Spinal cord (tissue), 10 donors: ENCODE measurements around the gene EFNA5. TPM values are rescaled to one million over a fixed set of nuclear protein-coding genes. Genes with fewer than 3 reads are reported as not detected.

Source experiments
- DNase-seq, 6 donors: peaks; one replicate each; pipeline versions ENCODE4 v3.0.0 to v3.0.0-alpha.2; 2013 to 2015; ENCODE audit warnings: low spot score in 6 of 6, low read depth in 4 of 6
- H3K27ac ChIP-seq: one replicate; pipeline ENCODE4 v1.5.1; 2013; ENCODE audit warnings: low read depth, low read length, control low read depth
- H3K27me3 ChIP-seq: one replicate; pipeline ENCODE4 v1.6.1; 2013; ENCODE audit warnings: low read length; ENCODE audit not compliant: control insufficient read depth, insufficient read depth
- H3K36me3 ChIP-seq: one replicate; pipeline ENCODE4 v1.6.1; 2013; ENCODE audit warnings: low read length; ENCODE audit not compliant: control insufficient read depth, insufficient read depth
- H3K4me1 ChIP-seq: one replicate; pipeline ENCODE4 v1.6.1; 2013; ENCODE audit warnings: low read length; ENCODE audit not compliant: control insufficient read depth, insufficient read depth
- H3K4me3 ChIP-seq: one replicate; pipeline ENCODE4 v1.5.1; 2013; ENCODE audit warnings: low read depth, low read length, control low read depth
- H3K9me3 ChIP-seq: one replicate; pipeline ENCODE4 v1.6.1; 2013; ENCODE audit warnings: low read length; ENCODE audit not compliant: control insufficient read depth, insufficient read depth
- WGBS: methylation state at CpG from one replicate; pipeline ENCODE4 v1.1.5; 2013; ENCODE audit warnings: missing lambda C conversion rate; ENCODE audit not compliant: insufficient coverage; 5-methylcytosine and 5-hydroxymethylcytosine counted together
- polyA plus RNA-seq, 2 donors: library from polyadenylated mRNA; unstranded; fragments of 120-200 nt; gene quantifications; one replicate each; pipeline ENCODE4 v1.2.1, GENCODE V29; 2013; ENCODE audit not compliant: insufficient read length in 2 of 2
- total RNA-seq, 2 donors: library from RNA; depleted of rRNA in 1 of 2; stranded (reverse); fragments of 120-200 nt in 1 of 2; fragments of >200 nt in 1 of 2; gene quantifications; one replicate each; pipeline versions ENCODE4 v1.2.3 to v1.2.4, GENCODE V29; 2013 to 2014
- donor health status: healthy.

Gene EFNA5
- total and polyA plus RNA-seq, 4 donors, result 11.7 to 17.7 (median 17.1) TPM

DNA sequence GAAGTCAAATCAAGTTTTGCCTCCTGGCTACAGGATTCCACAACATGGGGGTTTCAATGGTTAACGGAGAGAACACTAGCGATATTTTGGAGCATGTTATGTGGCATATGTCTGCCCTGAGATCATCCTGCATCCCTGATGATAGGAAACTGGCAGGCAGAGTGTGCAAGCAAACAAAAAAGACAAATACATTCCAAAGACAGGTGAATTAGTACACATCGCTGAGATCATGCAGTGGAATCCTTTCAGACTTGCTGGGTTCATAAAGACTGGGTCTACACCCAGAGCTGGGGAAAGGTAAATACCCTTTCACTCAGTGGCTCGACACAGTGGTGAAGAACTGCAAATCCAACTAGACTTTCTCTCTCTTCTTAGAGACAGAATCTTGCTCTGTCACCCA, 286.5 kb downstream of the EFNA5 start:
- 63% methylated on average over 3 of the region's 4 CpGs for WGBS
- H3K27me3 ChIP-seq, result no peaks in the 10 kb centered on the region
- no peaks in the 10 kb centered on the region for H3K36me3 ChIP-seq
- no peak overlapping the region for H3K4me3 ChIP-seq
- H3K4me1 ChIP-seq, result no peaks in the 10 kb centered on the region
- H3K9me3 ChIP-seq, result no peaks in the 10 kb centered on the region
- H3K27ac ChIP-seq, result no peak overlapping the region
- no peak for DNase-seq

DNA sequence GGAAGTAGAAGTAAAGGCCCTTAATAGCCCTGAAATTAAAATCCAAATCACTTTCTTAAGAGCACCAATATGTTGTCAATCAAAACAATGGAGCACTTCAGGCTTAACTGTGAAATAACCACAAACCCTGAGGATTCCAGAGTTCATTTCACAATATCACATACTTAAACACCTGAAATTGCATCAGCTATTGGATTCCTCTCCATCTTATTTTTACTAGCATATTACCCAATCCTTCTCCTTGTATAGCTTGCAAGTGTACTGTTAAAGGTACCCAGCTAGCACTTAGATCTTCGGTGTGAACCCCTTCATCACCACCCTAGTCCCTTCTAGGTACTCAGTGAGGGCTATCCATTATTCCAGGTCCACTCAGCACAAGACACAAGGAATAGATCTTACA, 287.3 kb downstream of the EFNA5 start:
- H3K36me3 ChIP-seq, result no peaks in the 10 kb centered on the region
- H3K4me3 ChIP-seq, result no peak overlapping the region
- no CpG with 5 or more reads among the region's 1 CpG for WGBS
- H3K9me3 ChIP-seq, result no peaks in the 10 kb centered on the region
- H3K4me1 ChIP-seq, result no peaks in the 10 kb centered on the region
- H3K27me3 ChIP-seq, result no peaks in the 10 kb centered on the region
- no peak overlapping the region for H3K27ac ChIP-seq
- no peak for DNase-seq

GRCh38 chr5:107381189-107381856, 289.4 kb downstream of the EFNA5 start:
- H3K27me3 ChIP-seq, result no peaks in the 10 kb centered on the region
- no peak overlapping the region for H3K27ac ChIP-seq
- 72% methylated on average over 11 of the region's 13 CpGs for WGBS
- no peaks in the 10 kb centered on the region for H3K36me3 ChIP-seq
- no peak overlapping the region for H3K4me3 ChIP-seq
- no peaks in the 10 kb centered on the region for H3K4me1 ChIP-seq
- peak in 2 of 6 donors; percentile 41 to 76 for DNase-seq
- no peaks in the 10 kb centered on the region for H3K9me3 ChIP-seq

GRCh38 chr5:107380654-107381053, 290.1 kb downstream of the EFNA5 start:
- WGBS, result 95% methylated on average over 4 of the region's 10 CpGs
- DNase-seq, result peak in 1 of 6 donors; percentile 47
- Histone ChIP-seq H3K36me3 (no peaks in the 10 kb centered on the region), H3K4me1 (no peaks in the 10 kb centered on the region), H3K9me3 (no peaks in the 10 kb centered on the region), H3K27ac (no peak overlapping the region), H3K27me3 (no peaks in the 10 kb centered on the region), H3K4me3 (no peak overlapping the region)

- no peak overlapping the region for H3K27ac ChIP-seq
- H3K9me3 ChIP-seq, result no peaks in the 10 kb centered on the region
- H3K4me3 ChIP-seq, result no peak overlapping the region
- H3K27me3 ChIP-seq, result no peaks in the 10 kb centered on the region
- DNase-seq, result no peak
- 100% methylated on average over 1 of the region's 2 CpGs for WGBS
- no peaks in the 10 kb centered on the region for H3K4me1 ChIP-seq
- no peaks in the 10 kb centered on the region for H3K36me3 ChIP-seq
Measured at GRCh38 chr5:107378218-107378899, 292.4 kb downstream of the EFNA5 start.

DNA sequence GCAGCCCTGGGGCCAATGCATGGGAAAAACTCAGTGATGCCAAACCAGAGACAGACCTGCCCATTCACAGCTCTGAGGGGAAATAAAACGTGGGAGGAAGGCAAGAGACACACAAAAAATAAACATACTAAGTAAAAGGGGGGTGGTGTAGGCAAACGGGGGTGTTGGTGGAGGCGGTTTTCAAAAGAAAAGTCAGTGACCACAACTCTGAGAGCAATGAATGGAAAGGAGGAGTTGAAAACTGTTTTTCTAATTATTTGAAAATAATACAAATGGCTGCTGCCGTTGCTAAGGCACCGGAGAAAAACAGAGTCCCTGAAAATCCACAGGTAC, 293.5 kb downstream of the EFNA5 start:
- no peak overlapping the region for H3K27ac ChIP-seq

DNA sequence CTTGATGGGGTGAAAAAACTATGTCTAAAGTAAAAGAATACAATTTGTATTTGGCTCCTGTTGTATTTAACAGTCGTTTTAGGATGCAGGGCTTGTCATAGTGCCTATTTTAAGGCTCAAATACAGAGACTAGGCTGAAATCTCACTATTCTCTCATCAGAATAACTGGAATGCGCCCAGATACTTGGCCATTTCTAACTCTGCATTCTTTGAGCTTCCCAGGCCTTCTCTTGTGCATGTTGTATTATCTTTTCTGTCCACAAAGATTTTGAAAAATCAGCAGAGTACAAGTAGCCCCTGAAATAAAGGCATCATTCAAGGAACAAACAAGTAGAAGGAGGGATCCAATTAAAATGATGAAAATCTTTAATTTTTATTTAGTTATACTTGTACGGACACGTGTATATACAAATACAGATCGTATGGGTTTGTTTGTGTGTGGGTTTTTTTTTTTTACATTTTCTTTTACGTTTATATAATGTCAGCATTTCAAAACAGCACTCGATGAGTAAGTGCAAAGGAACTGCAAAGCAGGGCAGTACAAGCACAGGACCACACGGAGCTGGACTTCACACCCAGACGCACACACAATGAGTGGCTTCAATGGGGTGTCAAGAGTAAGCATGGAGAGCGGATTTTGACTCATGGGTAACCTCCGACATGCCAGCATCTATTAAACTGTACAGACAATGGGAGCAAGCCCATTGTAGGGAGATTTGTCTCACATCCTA, 294.0 kb downstream of the EFNA5 start:
- Histone ChIP-seq H3K27me3 (no peaks in the 10 kb centered on the region), H3K27ac (no peak overlapping the region), H3K36me3 (no peaks in the 10 kb centered on the region), H3K9me3 (no peaks in the 10 kb centered on the region), H3K4me1 (no peaks in the 10 kb centered on the region), H3K4me3 (no peak overlapping the region)
- DNase-seq, result no peak
- 31% methylated on average over 2 of the region's 11 CpGs for WGBS

More for the DNA sequence above, 293.5 kb downstream of the EFNA5 start:
- Histone ChIP-seq H3K27me3 (no peaks in the 10 kb centered on the region), H3K9me3 (no peaks in the 10 kb centered on the region), H3K36me3 (no peaks in the 10 kb centered on the region), H3K4me3 (no peak overlapping the region), H3K4me1 (no peaks in the 10 kb centered on the region)
- no CpG with 5 or more reads among the region's 5 CpGs for WGBS
- peak in 1 of 6 donors; percentile 36 for DNase-seq

- WGBS, result no CpG with 5 or more reads among the region's 9 CpGs
- Histone ChIP-seq H3K4me3 (no peak overlapping the region), H3K27ac (no peak overlapping the region)
Measured at GRCh38 chr5:107373549-107374263, 297.0 kb downstream of the EFNA5 start.

DNA sequence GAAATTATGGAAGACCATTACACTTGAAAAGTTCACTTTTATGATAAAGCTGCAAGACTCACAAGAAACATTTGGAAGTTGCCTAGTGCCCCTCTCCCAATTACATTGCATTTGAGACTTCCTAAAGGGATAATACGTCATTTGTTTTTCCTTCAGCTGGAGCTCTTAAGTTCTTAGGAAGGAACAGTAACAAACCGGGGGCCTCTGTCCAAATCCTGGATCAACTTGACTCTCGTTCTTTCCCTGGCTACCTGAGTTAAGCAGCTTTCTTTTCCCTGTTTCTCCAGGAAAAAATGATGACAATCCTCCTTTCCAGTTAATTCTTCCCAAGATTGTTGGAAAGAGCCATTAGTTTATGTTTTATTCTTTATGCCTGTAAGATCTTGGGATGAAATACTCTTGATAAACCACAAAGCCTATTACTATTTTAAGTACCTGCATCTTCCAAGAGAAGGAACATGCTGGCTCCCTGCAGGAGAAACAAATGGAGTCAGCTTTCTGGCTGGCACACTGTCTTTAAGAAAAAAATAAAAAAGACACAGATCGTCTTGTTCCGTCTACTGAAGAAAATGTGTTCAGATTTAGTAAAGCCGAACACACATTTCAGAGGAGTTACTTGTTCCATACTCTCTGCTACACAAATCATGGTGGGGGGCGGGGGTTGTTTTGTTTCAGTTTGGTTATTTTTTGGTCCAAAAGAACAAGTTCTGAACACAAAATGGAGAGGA, 297.9 kb downstream of the EFNA5 start:
- WGBS, result 46% methylated on average over 3 of the region's 7 CpGs
- no peaks in the 10 kb centered on the region for H3K36me3 ChIP-seq
- no peak overlapping the region for H3K4me3 ChIP-seq

More at GRCh38 chr5:107373549-107374263, 297.0 kb downstream of the EFNA5 start:
- Histone ChIP-seq H3K9me3 (no peaks in the 10 kb centered on the region), H3K4me1 (no peaks in the 10 kb centered on the region), H3K36me3 (no peaks in the 10 kb centered on the region), H3K27me3 (no peaks in the 10 kb centered on the region)
- no peak for DNase-seq

More for the DNA sequence above, 297.9 kb downstream of the EFNA5 start:
- peak in 3 of 6 donors; percentile 24 to 77 (median 64) for DNase-seq
- no peak overlapping the region for H3K27ac ChIP-seq
- no peaks in the 10 kb centered on the region for H3K27me3 ChIP-seq
- H3K4me1 ChIP-seq, result no peaks in the 10 kb centered on the region
- H3K9me3 ChIP-seq, result no peaks in the 10 kb centered on the region
